Progenitor cell of endocrine pancreas (in vitro differentiated cells): ENCODE data around the gene MEGF6. TPM values are rescaled to one million over a fixed set of nuclear protein-coding genes. Genes with fewer than 3 reads are reported as not detected.
A peak's percentile ranks its signal among the peaks of the same experiment; 100 is the strongest.

Experiments used
- DNase-seq: peaks from one replicate; pipeline ENCODE4 v3.0.0; 2021; ENCODE audit warnings: low spot score; ENCODE audit not compliant: unreplicated experiment
- H3K27ac Mint-ChIP-seq: 2 replicates; pipeline ENCODE4 v1.8.0; 2021; ENCODE audit warnings: mild to moderate bottlenecking, moderate library complexity, mixed read lengths
- H3K27me3 Mint-ChIP-seq: 2 replicates; pipeline ENCODE4 v1.8.0; 2021; ENCODE audit warnings: mixed read lengths
- H3K36me3 Mint-ChIP-seq: 2 replicates; pipeline ENCODE4 v1.8.0; 2022; ENCODE audit warnings: mixed read lengths; ENCODE audit not compliant: insufficient read depth
- H3K4me1 Mint-ChIP-seq: 2 replicates; pipeline ENCODE4 v1.8.0; 2021; ENCODE audit warnings: low read depth, mixed read lengths
- H3K4me3 Mint-ChIP-seq: 2 replicates; pipeline ENCODE4 v1.8.0; 2021; ENCODE audit warnings: low read depth, mild to moderate bottlenecking, moderate library complexity, mixed read lengths
- H3K9me3 Mint-ChIP-seq: 2 replicates; pipeline ENCODE4 v1.8.0; 2021; ENCODE audit warnings: low read depth, mixed read lengths
- CTCF ChIP-seq: fragments of 200-600 bp; sonication (generic); IDR thresholded peaks from one replicate; pipeline ENCODE4 v1.5.0; 2021; ENCODE audit warnings: antibody characterized with exemption, mild to moderate bottlenecking; ENCODE audit not compliant: unreplicated experiment
- total RNA-seq: library from RNA; stranded (reverse); gene quantifications from 2 replicates; pipeline ENCODE4 v1.2.1, GENCODE V29; 2021

MEGF6 gene
- total RNA-seq, 1 donor from 2014 or later, result 83.8 TPM

- H3K27ac Mint-ChIP-seq, result peak overlapping the region; percentile 91
- peaks cover 8% of the 10 kb centered on the region for H3K27me3 Mint-ChIP-seq
Measured at GRCh38 chr1:3454811-3455618, 156.3 kb downstream of the MEGF6 start.

GRCh38 chr1:3453891-3454810 lies 157.2 kb downstream of the MEGF6 start, which contains the start of gene ARHGEF16:
Gene ARHGEF16 (plus strand): TSS chr1:3454665. CDS start chr1:3463085, 8,420 bp downstream.
- H3K27me3 Mint-ChIP-seq, result peaks cover 13% of the 10 kb centered on the region
- H3K27ac Mint-ChIP-seq, result peak within 1 kb of the TSS; percentile 93

More at GRCh38 chr1:3454811-3455618, 156.3 kb downstream of the MEGF6 start:
- no peak for TF ChIP-seq CTCF
- H3K4me3 Mint-ChIP-seq, result peak overlapping the region; percentile 84
- peaks cover 13% of the 10 kb centered on the region for H3K4me1 Mint-ChIP-seq
- no peaks in the 10 kb centered on the region for H3K36me3 Mint-ChIP-seq
- H3K9me3 Mint-ChIP-seq, result no peaks in the 10 kb centered on the region
- peak; percentile 74 for DNase-seq

GRCh38 chr1:3453203-3453761 lies 158.0 kb downstream of the MEGF6 start:
- H3K36me3 Mint-ChIP-seq, result no peaks in the 10 kb centered on the region
- peak; percentile 92 for TF ChIP-seq CTCF
- H3K9me3 Mint-ChIP-seq, result no peaks in the 10 kb centered on the region
- peaks cover 13% of the 10 kb centered on the region for H3K27me3 Mint-ChIP-seq
- H3K4me1 Mint-ChIP-seq, result peaks cover 1% of the 10 kb centered on the region
- H3K4me3 Mint-ChIP-seq, result peak overlapping the region; percentile 65
- DNase-seq, result peak; percentile 90
- H3K27ac Mint-ChIP-seq, result peak overlapping the region; percentile 88

More at GRCh38 chr1:3453891-3454810, 157.2 kb downstream of the MEGF6 start, which contains the start of gene ARHGEF16:
- H3K4me3 Mint-ChIP-seq, result peak within 1 kb of the TSS; percentile 84
- peaks cover 5% of the 10 kb centered on the region for H3K4me1 Mint-ChIP-seq
- H3K9me3 Mint-ChIP-seq, result no peaks in the 10 kb centered on the region
- H3K36me3 Mint-ChIP-seq, result no peaks in the 10 kb centered on the region
- peak; percentile 90 for DNase-seq
- TF ChIP-seq CTCF, result peak; percentile 68

GRCh38 chr1:3452866-3453175 lies 158.5 kb downstream of the MEGF6 start:
- H3K4me3 Mint-ChIP-seq, result no peak overlapping the region
- TF ChIP-seq CTCF, result no peak
- no peak overlapping the region for H3K27ac Mint-ChIP-seq
- H3K9me3 Mint-ChIP-seq, result peaks cover 3% of the 10 kb centered on the region
- no peaks in the 10 kb centered on the region for H3K4me1 Mint-ChIP-seq
- DNase-seq, result no peak
- no peaks in the 10 kb centered on the region for H3K36me3 Mint-ChIP-seq
- peaks cover 13% of the 10 kb centered on the region for H3K27me3 Mint-ChIP-seq
